HepG2 (cell line): Measurements from ENCODE around the gene ZC3H18. TPM values are rescaled to one million over a fixed set of nuclear protein-coding genes. Genes with fewer than 3 reads are reported as not detected.
A peak's percentile ranks its signal among the peaks of the same experiment; 100 is the strongest.

Experiments
- ATF7-NPFF ChIP-seq: sonication (generic); formaldehyde crosslinking; IDR thresholded peaks from 2 replicates; pipeline ENCODE4 v1.8.1; 2023; ENCODE audit warnings: mild to moderate bottlenecking, low read depth, missing genetic modification reagents, moderate library complexity
- E2F5 ChIP-seq: sonication (generic); formaldehyde crosslinking; conservative IDR thresholded peaks from 2 replicates; pipeline ENCODE4 v1.4.0; 2020; ENCODE audit warnings: missing genetic modification reagents
- GLI4 ChIP-seq: sonication (generic); formaldehyde crosslinking; IDR thresholded peaks from 2 replicates; pipeline ENCODE4 v1.5.1; 2020; ENCODE audit warnings: missing genetic modification reagents, mild to moderate bottlenecking, moderate library complexity, borderline replicate concordance
- GMEB1 ChIP-seq: sonication (generic); formaldehyde crosslinking; IDR thresholded peaks from 2 replicates; pipeline ENCODE4 v1.5.1; 2020; ENCODE audit warnings: missing genetic modification reagents, mild to moderate bottlenecking, borderline replicate concordance
- HNF1A ChIP-seq, 2 experiments: sonication (generic) in 1 of 2; formaldehyde crosslinking in 1 of 2; IDR thresholded peaks; 2 replicates each; pipeline versions ENCODE4 v1.4.0 to v1.6.1; 2016 to 2020; ENCODE audit warnings: borderline replicate concordance in 1 of 2, low read depth in 1 of 2, mild to moderate bottlenecking in 1 of 2, missing genetic modification reagents in 1 of 2
- MED1 ChIP-seq: sonication (generic); formaldehyde crosslinking; IDR thresholded peaks from 2 replicates; pipeline ENCODE4 v1.4.0; 2020; ENCODE audit warnings: missing genetic modification reagents
- NAIF1 ChIP-seq: sonication (generic); formaldehyde crosslinking; IDR thresholded peaks from 2 replicates; pipeline ENCODE4 v1.5.0; 2020; ENCODE audit warnings: mild to moderate bottlenecking, missing genetic modification reagents, borderline replicate concordance
- NFRKB ChIP-seq: fragments of 450-650 bp; IDR thresholded peaks from 2 replicates; pipeline ENCODE4 v1.6.1; 2017
- ONECUT2 ChIP-seq: sonication (generic); formaldehyde crosslinking; IDR thresholded peaks from 2 replicates; pipeline ENCODE4 v1.4.0; 2020; ENCODE audit warnings: missing genetic modification reagents
- SP2 ChIP-seq: sonication (generic); formaldehyde crosslinking; IDR thresholded peaks from 2 replicates; pipeline ENCODE4 v1.5.1; 2020; ENCODE audit warnings: mild to moderate bottlenecking, missing genetic modification reagents
- SRSF9 ChIP-seq: fragments of 200-400 bp; formaldehyde crosslinking; IDR thresholded peaks from 2 replicates; pipeline ENCODE4 v1.6.1; 2018; ENCODE audit warnings: borderline replicate concordance, mild to moderate bottlenecking, low read depth, low read length; ENCODE audit not compliant: insufficient read depth, poor library complexity, severe bottlenecking
- SRY ChIP-seq: sonication (generic); formaldehyde crosslinking; IDR thresholded peaks from 2 replicates; pipeline ENCODE4 v1.8.0; 2022; ENCODE audit warnings: mild to moderate bottlenecking, missing genetic modification reagents
- TIGD3 ChIP-seq: sonication (generic); formaldehyde crosslinking; IDR thresholded peaks from 2 replicates; pipeline ENCODE4 v1.5.1; 2020; ENCODE audit warnings: mild to moderate bottlenecking, missing genetic modification reagents, borderline replicate concordance
- ZBTB49 ChIP-seq: sonication (generic); formaldehyde crosslinking; IDR thresholded peaks from 2 replicates; pipeline ENCODE4 v1.4.0; 2020; ENCODE audit warnings: missing genetic modification reagents, borderline replicate concordance
- ZMAT5 ChIP-seq: sonication (generic); formaldehyde crosslinking; IDR thresholded peaks from 2 replicates; pipeline ENCODE4 v1.5.0; 2020; ENCODE audit warnings: mild to moderate bottlenecking, low read depth, missing genetic modification reagents, borderline replicate concordance
- ZNF12 ChIP-seq: sonication (generic); formaldehyde crosslinking; IDR thresholded peaks from 2 replicates; pipeline ENCODE4 v1.5.0; 2020; ENCODE audit warnings: missing genetic modification reagents
- ZNF550 ChIP-seq: sonication (generic); formaldehyde crosslinking; IDR thresholded peaks from 2 replicates; pipeline ENCODE4 v1.4.0; 2020; ENCODE audit warnings: mild to moderate bottlenecking, missing genetic modification reagents, borderline replicate concordance
- polyA plus RNA-seq, 8 experiments: library from polyadenylated mRNA; depleted of rRNA in 3 of 8; stranded (reverse) in 7 of 8; unstranded in 1 of 8; fragments of >200 nt; fragmentation: Illumina TruSeq in 4 of 8; extraction: Trizol in 4 of 8; gene quantifications; 2 replicates each; pipeline versions ENCODE4 v1.2.1 to v1.2.3, GENCODE V29; 2011 to 2016; ENCODE audit warnings: low read depth in 4 of 8, missing spikeins in 1 of 8, mixed read lengths in 1 of 8; ENCODE audit not compliant: insufficient read depth in 1 of 8
- total RNA-seq, 5 experiments: library from RNA; depleted of rRNA; stranded (reverse); fragments of >200 nt; fragmentation: Illumina TruSeq; extraction: Trizol; gene quantifications; 2 replicates each; pipeline ENCODE4 v1.2.3, GENCODE V29; 2016; ENCODE audit warnings: low read depth in 1 of 5

The ZC3H18 gene
- total and polyA plus RNA-seq, 2 of the 13 experiments (the other 11 are each of a cell fraction or from before 2014, with no cell fraction given): 11.2 to 27.4 TPM

GRCh38 chr16:88569985-88570690 is at the start of gene ZC3H18 (continued):
- no peak for TF ChIP-seq ZNF12 (CRISPR knock-in tag)
- TF ChIP-seq SRY: peak; percentile 29; the same call in 1 of the 2 replicates
- peak; percentile 88 for TF ChIP-seq E2F5 (CRISPR knock-in tag)
- no peak for TF ChIP-seq TIGD3 (CRISPR knock-in tag)
- no peak for TF ChIP-seq ZNF550 (CRISPR knock-in tag)
- peak; percentile 80 for TF ChIP-seq MED1 (CRISPR knock-in tag)
- no peak for TF ChIP-seq ZBTB49
- TF ChIP-seq HNF1A (IDR thresholded peaks at IDR 0.05; ENCODE audit: low read depth): no peak
- peak; percentile 60 for TF ChIP-seq HNF1A (CRISPR knock-in tag; IDR thresholded peaks at IDR 0.05; ENCODE audit: borderline replicate concordance)
- no peak for TF ChIP-seq ONECUT2 (CRISPR knock-in tag)
- TF ChIP-seq NAIF1 (CRISPR knock-in tag): no peak
- TF ChIP-seq GMEB1 (CRISPR knock-in tag): peak; percentile 76
- no peak for TF ChIP-seq ZMAT5 (CRISPR knock-in tag)
- no peak for TF ChIP-seq GLI4 (CRISPR knock-in tag)
- TF ChIP-seq ATF7-NPFF: 0 out of 2 replicates have a peak, but pooled peaks have one; percentile 68
- no peak for TF ChIP-seq SRSF9
- no peak for TF ChIP-seq NFRKB
- peak; percentile 80 for TF ChIP-seq SP2 (CRISPR knock-in tag)
